ENCODE results near the gene LEMD2. TPM values are rescaled to one million over a fixed set of nuclear protein-coding genes. Genes with fewer than 3 reads are reported as not detected.

Gene LEMD2
- total RNA-seq, 1 experiment from 2014 or later, result 50.1 TPM

DNA sequence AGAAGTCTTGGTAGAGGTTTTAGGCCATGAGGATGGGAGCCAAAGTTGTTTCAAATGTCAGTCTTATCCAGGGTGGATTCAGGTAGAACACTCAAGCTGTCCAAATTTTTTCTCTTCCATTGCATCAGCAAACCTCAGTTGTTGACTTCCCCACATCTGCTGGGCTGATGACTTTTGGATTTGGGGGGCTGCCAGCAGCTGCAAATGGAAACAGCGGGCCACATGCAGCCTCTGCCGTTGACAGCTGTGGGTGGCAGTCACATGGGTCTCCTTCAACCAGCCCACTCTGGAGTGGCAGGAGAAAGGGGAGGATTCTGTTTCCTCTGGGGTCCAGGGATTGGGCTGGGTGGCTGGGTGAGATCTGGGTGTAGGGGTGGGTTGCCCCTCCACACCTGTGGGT, 20.7 kb upstream of the LEMD2 start:
- Histone ChIP-seq H3K9me3 (replicated peaks) (no peaks in the 10 kb centered on the region), H3K4me3 (no peak overlapping the region), H3K27me3 (no peaks in the 10 kb centered on the region), H3K36me3 (no peaks in the 10 kb centered on the region), H3K27ac (peak overlapping the region; percentile 32; the same call in 1 of the 2 replicates), H3K4me1 (peaks cover 28% of the 10 kb centered on the region)
- DNase-seq, result peak; percentile 67 to 80

DNA sequence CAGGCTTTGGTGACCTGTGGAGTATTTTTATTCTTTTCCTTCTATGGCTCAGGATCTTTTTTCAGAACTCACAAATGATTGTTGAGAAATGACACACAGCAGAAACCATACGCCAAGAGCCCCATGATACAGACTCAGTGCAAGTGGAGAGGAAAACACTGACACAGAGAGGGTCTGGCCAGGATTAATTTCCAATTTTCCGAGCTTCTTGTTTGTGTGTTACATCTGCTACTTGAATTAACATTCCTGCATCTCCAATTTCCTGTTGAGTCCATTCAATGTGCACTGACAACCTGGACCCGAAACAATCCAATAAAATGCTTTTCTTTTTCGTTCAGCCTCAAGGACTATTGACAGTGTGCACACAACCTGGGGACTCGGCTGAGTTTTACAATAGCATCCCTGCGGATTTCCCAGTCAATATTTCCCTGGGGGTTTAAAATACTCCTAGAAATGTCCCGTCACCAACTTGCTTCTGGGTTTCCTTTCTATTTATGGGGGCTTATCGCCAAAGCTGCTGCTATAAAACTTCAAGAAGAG, 19.8 kb upstream of the LEMD2 start:
- Histone ChIP-seq H3K4me1 (peaks cover 28% of the 10 kb centered on the region), H3K27me3 (no peaks in the 10 kb centered on the region), H3K9me3 (replicated peaks) (no peaks in the 10 kb centered on the region), H3K36me3 (no peaks in the 10 kb centered on the region), H3K4me3 (no peak overlapping the region), H3K27ac (no peak overlapping the region)
- DNase-seq, result peak in 1 of 2 experiments; percentile 21

GRCh38 chr6:33807606-33808005, 18.7 kb upstream of the LEMD2 start:
- H3K27ac ChIP-seq, result no peak overlapping the region
- DNase-seq, result no peak
- no peaks in the 10 kb centered on the region for H3K36me3 ChIP-seq
- H3K4me1 ChIP-seq, result peaks cover 28% of the 10 kb centered on the region
- no peaks in the 10 kb centered on the region for H3K9me3 ChIP-seq (replicated peaks)
- no peaks in the 10 kb centered on the region for H3K27me3 ChIP-seq
- no peak overlapping the region for H3K4me3 ChIP-seq

DNA sequence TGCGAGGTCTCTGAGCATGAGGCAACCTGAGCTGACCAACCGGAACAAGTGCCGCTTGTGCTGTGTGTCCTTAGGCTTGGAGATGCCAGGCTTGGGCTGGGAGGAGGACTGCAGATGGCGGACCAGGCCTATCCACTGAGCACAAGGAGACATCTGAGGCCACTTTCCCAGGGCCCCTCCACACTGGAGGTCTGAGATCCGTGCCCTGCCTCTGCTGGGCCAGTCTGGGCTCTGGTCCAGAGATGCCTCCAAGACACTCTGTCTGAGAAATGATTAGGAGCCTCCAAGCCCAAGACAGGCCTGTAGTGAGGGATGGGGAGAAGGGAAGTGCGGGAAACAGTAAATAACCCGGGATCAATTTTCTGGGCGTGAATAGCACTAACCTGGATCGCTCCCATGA, 17.9 kb upstream of the LEMD2 start:
- H3K9me3 ChIP-seq (replicated peaks), result no peaks in the 10 kb centered on the region

DNA sequence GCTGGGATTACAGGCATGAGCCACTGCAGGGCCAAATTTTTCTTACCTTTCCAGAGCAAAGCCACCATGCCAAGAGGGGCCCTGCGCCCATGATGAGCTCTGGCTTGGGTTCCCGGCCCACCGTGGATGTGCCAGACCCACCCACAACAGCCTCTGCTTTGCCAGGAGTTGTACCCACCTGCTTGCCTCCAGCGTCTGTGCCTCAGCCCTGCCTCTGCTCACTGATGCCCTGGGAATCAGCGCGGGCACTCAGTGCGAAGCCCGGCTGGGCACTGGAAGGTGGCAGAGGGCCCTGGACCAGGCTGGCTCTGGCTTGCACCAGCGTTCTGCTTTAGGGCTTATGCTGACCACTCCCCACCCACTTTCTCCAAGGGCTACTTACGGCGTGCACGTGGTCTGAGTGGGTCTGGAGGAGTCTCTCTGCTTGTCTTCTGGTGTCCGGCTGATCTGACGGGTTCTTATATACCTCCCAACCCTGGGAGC, 14.7 kb upstream of the LEMD2 start, which contains the start of gene MLN:
TSS of gene MLN (minus strand) at position 433 of the 483 bp plus-strand sequence. CDS start 2,840 bp downstream, outside the sequence.
- Histone ChIP-seq H3K36me3 (no peaks in the 10 kb centered on the region), H3K27ac (no peak within 1 kb of the TSS), H3K4me3 (no peak within 1 kb of the TSS), H3K9me3 (replicated peaks) (no peaks in the 10 kb centered on the region), H3K4me1 (peaks cover 12% of the 10 kb centered on the region), H3K27me3 (no peaks in the 10 kb centered on the region)
- no peak for DNase-seq

More for the DNA sequence above, 17.9 kb upstream of the LEMD2 start:
- Histone ChIP-seq H3K4me1 (peaks cover 28% of the 10 kb centered on the region), H3K36me3 (no peaks in the 10 kb centered on the region), H3K27me3 (no peaks in the 10 kb centered on the region), H3K27ac (no peak overlapping the region), H3K4me3 (no peak overlapping the region)
- DNase-seq, result no peak

- no peak overlapping the region for H3K4me3 ChIP-seq
- H3K9me3 ChIP-seq (replicated peaks), result no peaks in the 10 kb centered on the region
- H3K27me3 ChIP-seq, result no peaks in the 10 kb centered on the region
- no peaks in the 10 kb centered on the region; the same call in 1 of the 2 replicates for H3K4me1 ChIP-seq
- H3K36me3 ChIP-seq, result no peaks in the 10 kb centered on the region
- DNase-seq, result no peak
- no peak overlapping the region for H3K27ac ChIP-seq
Measured at GRCh38 chr6:33802186-33802958, 13.4 kb upstream of the LEMD2 start.

GRCh38 chr6:33801611-33802010, 12.7 kb upstream of the LEMD2 start:
- no peak for DNase-seq
- no peak overlapping the region for H3K4me3 ChIP-seq
- no peaks in the 10 kb centered on the region for H3K36me3 ChIP-seq
- no peaks in the 10 kb centered on the region for H3K4me1 ChIP-seq
- no peak overlapping the region for H3K27ac ChIP-seq
- H3K27me3 ChIP-seq, result peaks cover 2% of the 10 kb centered on the region; the same call in 1 of the 2 replicates
- no peaks in the 10 kb centered on the region for H3K9me3 ChIP-seq (replicated peaks)

DNA sequence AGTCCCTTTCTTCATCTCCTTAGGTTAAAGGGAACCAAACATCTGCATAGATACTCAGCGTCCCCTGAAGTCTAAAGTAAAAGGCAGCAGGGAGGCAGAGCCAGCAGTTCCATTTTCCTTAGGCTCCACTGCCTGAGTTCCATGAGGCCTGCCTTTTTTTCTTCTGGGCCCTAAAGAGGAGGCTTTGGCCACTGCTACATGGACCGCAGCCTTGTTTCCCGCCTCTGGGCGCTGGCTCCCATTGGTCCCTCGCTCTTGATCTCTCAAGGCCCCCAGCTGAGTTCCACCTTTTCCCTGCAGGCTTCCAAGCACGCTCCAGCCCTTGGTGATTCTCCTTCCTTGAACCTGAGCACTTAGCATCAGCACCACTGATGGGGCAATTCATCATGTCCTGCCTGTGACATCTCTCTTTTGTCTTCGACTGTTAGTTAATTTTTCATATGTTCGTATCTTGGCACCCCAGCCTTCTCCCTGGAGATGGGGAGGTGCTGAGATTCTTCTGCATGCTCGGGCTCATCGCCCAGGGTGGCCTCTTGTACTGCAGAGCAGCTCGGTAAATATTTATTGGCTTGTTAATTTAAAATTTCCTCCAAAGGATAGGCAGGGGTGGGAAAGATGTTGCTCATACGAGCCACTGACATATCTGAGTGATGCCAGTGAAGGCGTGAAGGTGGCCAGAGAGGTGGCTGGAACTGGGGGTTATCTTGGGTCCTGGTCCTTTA, 11.5 kb upstream of the LEMD2 start:
- Histone ChIP-seq H3K4me1 (no peaks in the 10 kb centered on the region), H3K27ac (no peak overlapping the region), H3K36me3 (no peaks in the 10 kb centered on the region), H3K27me3 (peaks cover 7% of the 10 kb centered on the region; the same call in 1 of the 2 replicates), H3K4me3 (no peak overlapping the region), H3K9me3 (replicated peaks) (no peaks in the 10 kb centered on the region)
- no peak for DNase-seq

DNA sequence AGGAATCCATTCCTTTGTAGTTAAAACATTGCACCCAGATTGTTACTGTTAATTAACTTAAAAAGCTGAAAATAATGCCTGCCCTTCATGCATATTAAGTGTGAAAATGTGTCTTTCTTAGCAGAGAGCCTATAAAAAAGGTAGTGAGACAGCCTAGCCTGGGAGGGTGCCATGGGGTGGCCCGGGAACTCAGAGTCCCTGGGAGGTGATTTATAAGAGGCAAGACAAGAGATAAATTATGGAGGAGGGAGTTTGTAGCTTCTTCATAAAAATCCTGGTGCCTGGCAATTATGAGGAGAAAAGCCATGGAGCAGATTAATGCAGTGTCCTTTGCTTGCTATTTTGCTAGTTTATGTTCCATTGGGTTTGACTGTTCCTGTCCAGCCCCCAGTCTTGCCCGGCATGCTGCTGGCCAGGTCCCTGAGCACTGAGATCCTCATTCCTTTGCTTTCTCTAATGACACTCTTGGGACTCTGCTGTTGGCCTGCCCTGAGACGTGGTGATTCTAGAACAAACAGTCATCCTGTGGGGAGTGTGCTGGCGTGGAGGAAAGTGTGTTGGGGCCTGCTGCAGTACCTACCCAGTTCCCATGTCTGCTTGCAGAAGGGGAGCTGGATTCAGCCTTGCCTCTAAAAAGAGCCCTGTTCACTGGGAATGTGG, 10.7 kb upstream of the LEMD2 start:
- H3K4me1 ChIP-seq, result no peaks in the 10 kb centered on the region
- no peaks in the 10 kb centered on the region for H3K9me3 ChIP-seq (replicated peaks)
- no peak for DNase-seq
- H3K27me3 ChIP-seq, result peaks cover 8% of the 10 kb centered on the region; the same call in 1 of the 2 replicates
- H3K36me3 ChIP-seq, result no peaks in the 10 kb centered on the region
- H3K4me3 ChIP-seq, result no peak overlapping the region
- H3K27ac ChIP-seq, result no peak overlapping the region

DNA sequence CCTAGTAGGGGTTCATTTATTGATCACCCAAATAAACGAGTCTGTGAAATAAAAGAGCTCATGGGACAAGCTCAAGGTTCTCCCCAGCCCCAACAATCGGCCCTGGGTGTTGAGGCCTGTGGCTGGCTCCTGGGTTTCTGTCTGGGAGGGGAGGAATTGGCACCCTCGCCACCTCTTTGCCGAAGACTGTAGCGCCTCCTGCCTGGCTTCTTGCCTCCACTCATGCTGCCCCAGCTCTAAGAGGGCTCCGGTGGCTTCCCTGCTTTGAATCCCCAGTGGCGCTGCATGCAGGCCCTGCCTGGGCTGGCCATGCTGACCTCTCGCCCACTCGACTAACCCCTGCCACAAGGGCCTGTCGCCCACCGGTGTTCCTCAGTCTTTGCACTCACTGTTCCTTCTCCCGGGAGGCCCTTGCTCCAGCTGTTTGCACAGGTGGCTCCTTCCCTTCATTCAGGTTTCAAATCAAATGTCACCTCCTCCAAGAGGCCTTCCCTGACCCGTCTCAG, 9.5 kb upstream of the LEMD2 start:
- H3K9me3 ChIP-seq (replicated peaks), result no peaks in the 10 kb centered on the region
- no peak overlapping the region for H3K27ac ChIP-seq
- H3K27me3 ChIP-seq, result peaks cover 12% of the 10 kb centered on the region
- no peaks in the 10 kb centered on the region for H3K36me3 ChIP-seq
- no peak overlapping the region for H3K4me3 ChIP-seq
- no peak for DNase-seq
- no peaks in the 10 kb centered on the region for H3K4me1 ChIP-seq

GRCh38 chr6:33797626-33798342, 8.9 kb upstream of the LEMD2 start:
- peaks cover 16% of the 10 kb centered on the region for H3K27me3 ChIP-seq
- H3K27ac ChIP-seq, result no peak overlapping the region
- H3K4me1 ChIP-seq, result no peaks in the 10 kb centered on the region
- DNase-seq, result no peak
- no peaks in the 10 kb centered on the region for H3K9me3 ChIP-seq (replicated peaks)
- no peaks in the 10 kb centered on the region for H3K36me3 ChIP-seq
- no peak overlapping the region for H3K4me3 ChIP-seq

DNA sequence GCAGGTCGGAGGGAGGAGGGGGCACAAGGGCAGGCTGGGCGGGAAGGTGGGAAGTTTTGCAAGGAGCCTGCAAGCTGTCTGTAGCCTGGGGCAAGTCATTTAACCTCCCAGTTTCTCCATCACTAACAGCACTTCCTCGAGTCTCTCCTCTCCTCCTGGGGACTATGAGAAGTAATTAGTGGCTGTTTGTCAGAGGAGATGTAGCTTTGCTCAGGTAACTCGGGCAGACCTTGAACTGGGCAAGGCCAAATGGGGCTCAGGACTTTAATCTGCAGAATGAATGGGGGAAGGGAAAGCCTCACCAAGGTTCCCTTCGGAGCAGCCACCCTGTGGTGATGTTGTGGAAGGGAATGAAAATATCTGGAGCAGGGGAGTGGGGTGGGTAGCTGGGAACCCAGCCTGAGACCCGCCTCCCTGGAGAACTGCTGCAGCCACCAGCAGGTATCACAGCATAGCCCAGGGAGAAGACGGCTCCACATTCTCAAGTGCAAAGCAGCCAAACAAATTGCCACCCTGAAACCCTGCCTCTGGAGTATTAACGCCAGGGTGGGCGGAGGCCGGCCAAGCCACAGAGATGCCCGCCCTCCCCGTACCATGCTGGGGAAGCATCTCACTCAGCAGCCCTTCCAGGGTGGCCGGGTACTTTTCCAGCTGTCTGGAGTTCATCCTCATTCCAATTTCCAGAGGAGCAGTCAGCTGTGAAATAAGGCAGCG, 6.1 kb upstream of the LEMD2 start:
- Histone ChIP-seq H3K27ac (no peak overlapping the region), H3K4me3 (no peak overlapping the region), H3K9me3 (replicated peaks) (no peaks in the 10 kb centered on the region), H3K27me3 (peaks cover 16% of the 10 kb centered on the region), H3K36me3 (no peaks in the 10 kb centered on the region), H3K4me1 (no peaks in the 10 kb centered on the region)
- no peak for DNase-seq

GRCh38 chr6:33792981-33793380, 4.1 kb upstream of the LEMD2 start:
- DNase-seq, result no peak
- no peak overlapping the region for H3K4me3 ChIP-seq
- H3K9me3 ChIP-seq (replicated peaks), result no peaks in the 10 kb centered on the region
- no peaks in the 10 kb centered on the region for H3K4me1 ChIP-seq
- no peaks in the 10 kb centered on the region for H3K36me3 ChIP-seq
- peaks cover 16% of the 10 kb centered on the region for H3K27me3 ChIP-seq
- H3K27ac ChIP-seq, result no peak overlapping the region

Data from SJCRH30 (cell line).